Heart left ventricle (tissue), 16 donors: ENCODE data around the gene GHSR. TPM values are rescaled to one million over a fixed set of nuclear protein-coding genes. Genes with fewer than 3 reads are reported as not detected.

Experiments
- ATAC-seq, 4 donors: fragments of 200-7000 bp; cut with Tn5 transposase; one replicate each; pipeline ENCODE4 v1.9.1; 2020 to 2022; ENCODE audit warnings: moderate library complexity in 4 of 4, mild to moderate bottlenecking in 3 of 4, moderate number of reproducible peaks in 1 of 4
- DNase-seq, 5 donors: peaks; one replicate each; pipeline ENCODE4 v3.0.0-alpha.2; 2020
- H3K27ac ChIP-seq, 12 donors: fragments of 200-600 bp; sonication (generic) in 4 of 12; one replicate each; pipeline versions ENCODE4 v1.5.0 to v1.8.0; 2016 to 2022; ENCODE audit warnings: mild to moderate bottlenecking in 2 of 12
- H3K27me3 ChIP-seq, 9 donors: fragments of 200-600 bp; sonication (generic) in 2 of 9; one replicate each; pipeline versions ENCODE4 v1.5.1 to v1.8.0; 2016 to 2022; ENCODE audit warnings: mild to moderate bottlenecking in 3 of 9
- H3K36me3 ChIP-seq, 9 donors: fragments of 200-600 bp; sonication (generic) in 2 of 9; one replicate each; pipeline versions ENCODE4 v1.5.0 to v1.8.0; 2018 to 2022; ENCODE audit warnings: mild to moderate bottlenecking in 2 of 9
- H3K4me1 ChIP-seq, 12 donors: fragments of 200-600 bp; sonication (generic) in 4 of 12; one replicate each; pipeline versions ENCODE4 v1.5.0 to v1.8.0; 2016 to 2022; ENCODE audit warnings: mild to moderate bottlenecking in 3 of 12
- H3K4me3 ChIP-seq, 12 donors: fragments of 200-600 bp; sonication (generic) in 4 of 12; one replicate each; pipeline versions ENCODE4 v1.5.0 to v1.8.0; 2017 to 2022; ENCODE audit warnings: mild to moderate bottlenecking in 9 of 12, moderate library complexity in 4 of 12
- H3K9me3 ChIP-seq, 12 donors: fragments of 200-600 bp; sonication (generic) in 4 of 12; one replicate each; pipeline versions ENCODE4 v1.5.0 to v1.8.0; 2016 to 2022; ENCODE audit warnings: mild to moderate bottlenecking in 1 of 12
- CTCF ChIP-seq, 12 donors: fragments of 200-600 bp; sonication (generic) in 4 of 12; IDR thresholded peaks; one replicate each; pipeline versions ENCODE4 v1.5.0 to v1.8.0; 2018 to 2022; ENCODE audit warnings: antibody characterized with exemption in 12 of 12, mild to moderate bottlenecking in 5 of 12
- POLR2A ChIP-seq, 2 donors: fragments of 450-650 bp; IDR thresholded peaks; one replicate each; pipeline ENCODE4 v1.6.1; 2017; ENCODE audit warnings: antibody characterized with exemption in 2 of 2, mild to moderate bottlenecking in 2 of 2, moderate library complexity in 2 of 2
- WGBS, 4 donors: extraction: QIAGEN DNeasy Blood & Tissue Kit in 2 of 4; methylation state at CpG; one replicate each; pipeline versions ENCODE4 v1.1.5 to v1.1.7; 2013 to 2018; 5-methylcytosine and 5-hydroxymethylcytosine counted together
- intact Hi-C, 10 donors: fragments of 100-400 bp; cut with DNase I; formaldehyde crosslinking; loops; one replicate each; pipeline versions ENCODE4 v1.11.1 to v1.14.2; 2022
- polyA plus RNA-seq, 2 donors: library from polyadenylated mRNA; stranded (reverse); fragments of 200-250 nt; gene quantifications; one replicate each; pipeline ENCODE4 v1.2.3, GENCODE V29; 2013
- total RNA-seq, 9 donors: library from RNA; depleted of rRNA in 2 of 9; stranded (reverse); fragments of >200 nt in 2 of 9; fragmentation: NEBNext Ultra II Directional in 3 of 9; extraction: Animal tissue kit (Norgen Biotek cat#: 25700) in 3 of 9; gene quantifications; one replicate each; pipeline versions ENCODE4 v1.1.0 to v1.2.4, GENCODE V29; 2016 to 2023
- donor health status: ischemic (EF 13 %, LVEDD 7.1; RV severe dilation, severe dysfunction).
- donor health status: healthy with polysubstance abuse.
- donor health status: DM: no; HTN: yes; CAD: no.
- donor health status: DM: no; HTN: no; CAD: no.
- donor health status: ischemic (EF 25% LVEDD 6.9; RV normal size, moderate dysfunction).
- donor health status: ischemic (EF 25% LVEDD 5.7; RV mildly dilated, moderate dysfunction).
- donor health status: healthy.
- donor health status: DM: yes; HTN: yes; CAD: no.
- donor health status: ischemic (EF 35%, LVEDD 5.7; RV mildly dilated, moderate dysfunction).
- donor health status: nonischemic (EF 11% LVEDD 7.7; RV severe dilation, severe dysfunction).
- donor health status: DM: yes; HTN: yes; CAD: no.
- donor health status: PGD.
- donor health status: ischemic (EF 29% LVEDD 5.4; RV normal size, mild dysfunction).
- donor health status: nonischemic (EF 23%, LVEDD 6.1; RV moderate dilation, normal function).

GHSR gene
- total and polyA plus RNA-seq, 11 donors, result not detected

- H3K27ac ChIP-seq, result no peak overlapping the region
Observed at GRCh38 chr3:172475703-172476102, 27.4 kb upstream of the GHSR start.

GRCh38 chr3:172471903-172472302 is 23.6 kb upstream of the GHSR start:
- Histone ChIP-seq H3K4me3 (no peak overlapping the region), H3K9me3 (peaks cover 0 to 12% (median 0%) of the 10 kb centered on the region in 12 donors), H3K4me1 (peaks cover 0 to 9% (median 0%) of the 10 kb centered on the region in 12 donors), H3K27me3 (no peaks in the 10 kb centered on the region), H3K27ac (no peak overlapping the region), H3K36me3 (no peaks in the 10 kb centered on the region)
- no peak for ATAC-seq
- intact Hi-C loops, result loop anchor here in 5 of 10 donors (5.0 to 10.0 kb wide), 5 partner anchors 97 to 1507 kb away; partner anchors contain the start of gene FNDC3B (in 1 of the 5)
- DNase-seq, result no peak
- no peak for TF ChIP-seq POLR2A (IDR thresholded peaks at IDR 0.05)
- TF ChIP-seq CTCF (IDR thresholded peaks at IDR 0.05), result no peak
- 40 to 59% (median 48%) methylated on average over 1 of the region's 1 CpG for WGBS, 4 donors

More at GRCh38 chr3:172475703-172476102, 27.4 kb upstream of the GHSR start:
- Histone ChIP-seq H3K27me3 (no peaks in the 10 kb centered on the region), H3K36me3 (no peaks in the 10 kb centered on the region), H3K4me1 (peaks cover 0 to 20% (median 0%) of the 10 kb centered on the region in 12 donors), H3K4me3 (no peak overlapping the region), H3K9me3 (peaks cover 0 to 12% (median 0%) of the 10 kb centered on the region in 12 donors)
- DNase-seq (no peak), ATAC-seq (peak in 2 of 4 donors; percentile 55 to 56)
- no peak for TF ChIP-seq CTCF (IDR thresholded peaks at IDR 0.05)
- intact Hi-C loops, result loop anchor here in 5 of 10 donors (5.0 to 10.0 kb wide), 5 partner anchors 101 to 1511 kb away; partner anchors contain the start of gene FNDC3B (in 1 of the 5)
- 82 to 96% (median 83%) methylated on average over 5 of the region's 5 CpGs for WGBS, 4 donors

- TF ChIP-seq CTCF (IDR thresholded peaks at IDR 0.05), result no peak
- TF ChIP-seq POLR2A (IDR thresholded peaks at IDR 0.05), result no peak
- Histone ChIP-seq H3K4me3 (no peak overlapping the region), H3K27me3 (no peaks in the 10 kb centered on the region), H3K27ac (no peak overlapping the region), H3K36me3 (no peaks in the 10 kb centered on the region), H3K9me3 (peaks cover 0 to 12% (median 0%) of the 10 kb centered on the region in 12 donors), H3K4me1 (no peaks in the 10 kb centered on the region)
- WGBS, 4 donors, result 81 to 91% (median 87%) methylated on average over 1 of the region's 1 CpG
- ATAC-seq, result no peak
- intact Hi-C loops, result loop anchor here in 5 of 10 donors (5.0 to 10.0 kb wide), 5 partner anchors 96 to 1506 kb away; partner anchors contain the start of gene FNDC3B (in 1 of the 5)
- no peak for DNase-seq
Observed at GRCh38 chr3:172470588-172470987, 22.3 kb upstream of the GHSR start.

GRCh38 chr3:172467170-172467824 is 19.0 kb upstream of the GHSR start:
- ATAC-seq, result no peak
- WGBS, 4 donors, result 83 to 96% (median 89%) methylated on average over 2 of the region's 2 CpGs

More at GRCh38 chr3:172467170-172467824, 19.0 kb upstream of the GHSR start:
- no peaks in the 10 kb centered on the region for H3K4me1 ChIP-seq
- DNase-seq, result no peak
- no peaks in the 10 kb centered on the region for H3K27me3 ChIP-seq
- no peaks in the 10 kb centered on the region for H3K36me3 ChIP-seq
- no peak overlapping the region for H3K27ac ChIP-seq
- intact Hi-C loops, result no loop called here
- peaks cover 0 to 9% (median 0%) of the 10 kb centered on the region in 12 donors for H3K9me3 ChIP-seq
- no peak overlapping the region for H3K4me3 ChIP-seq
- TF ChIP-seq CTCF (IDR thresholded peaks at IDR 0.05) (no peak), POLR2A (IDR thresholded peaks at IDR 0.05) (no peak)
